Measurements from ENCODE around the gene EIF1AD. TPM values are rescaled to one million over a fixed set of nuclear protein-coding genes. Genes with fewer than 3 reads are reported as not detected.
A peak's percentile ranks its signal among the peaks of the same experiment; 100 is the strongest.

EIF1AD gene
- total and polyA plus RNA-seq, 9 of the 15 experiments (the other 6 are each of a cell fraction or from before 2014, with no cell fraction given), result 50.1 to 98.8 (median 58.7) TPM

- peak; percentile 99 to 100 (median 99) for TF ChIP-seq CTCF (IDR thresholded peaks at IDR 0.05 in 2 of 3, conservative IDR thresholded peaks at IDR 0.05 in 1 of 3; ENCODE audit: insufficient read depth in 2 of 3, low read depth in 1 of 3, low read length in 3 of 3)
- no peak for TF ChIP-seq GABPB2 (CRISPR knock-in tag; conservative IDR thresholded peaks at IDR 0.05)
- no peak for TF ChIP-seq ZNF311 (CRISPR knock-in tag; IDR thresholded peaks at IDR 0.05)
- no peak for TF ChIP-seq ZNF696 (CRISPR knock-in tag; conservative IDR thresholded peaks at IDR 0.05)
- no peak for TF ChIP-seq ZNF740 (CRISPR knock-in tag; IDR thresholded peaks at IDR 0.05)
- no peak for TF ChIP-seq ZNF740 (tag; IDR thresholded peaks at IDR 0.05)
- no peak for TF ChIP-seq CREB3L1 (IDR thresholded peaks at IDR 0.05; ENCODE audit: borderline replicate concordance, low read depth)
- TF ChIP-seq ELK3 (CRISPR knock-in tag; IDR thresholded peaks at IDR 0.05), result no peak
- TF ChIP-seq RBBP5 (IDR thresholded peaks at IDR 0.05; ENCODE audit: borderline replicate concordance, insufficient read depth, low read length, poor library complexity, severe bottlenecking), result no peak
- TF ChIP-seq ETV1 (tag; conservative IDR thresholded peaks at IDR 0.05; ENCODE audit: low read depth), result 0 out of 2 replicates have a peak, but pooled peaks have one; percentile 12
- peak; percentile 81 for TF ChIP-seq ARID3A (IDR thresholded peaks at IDR 0.05; ENCODE audit: borderline replicate concordance, low read depth, low read length)
- no peak for TF ChIP-seq KAT7 (CRISPR knock-in tag; IDR thresholded peaks at IDR 0.05; ENCODE audit: borderline replicate concordance)
- no peak for TF ChIP-seq ASH1L (IDR thresholded peaks at IDR 0.05; ENCODE audit: borderline replicate concordance, low read depth, partially characterized antibody)
- TF ChIP-seq PML (IDR thresholded peaks at IDR 0.05; ENCODE audit: low read length), result no peak
- TF ChIP-seq NCOA2 (IDR thresholded peaks at IDR 0.05; ENCODE audit: partially characterized antibody in 2 of 2), result no peak
- no peak for TF ChIP-seq GATA2 (CRISPR knock-in tag; IDR thresholded peaks at IDR 0.05)
- no peak; the same call in 1 of the 2 replicates for TF ChIP-seq MAX (CRISPR knock-in tag; IDR thresholded peaks at IDR 0.05)
- no peak for TF ChIP-seq E2F3 (CRISPR knock-in tag; IDR thresholded peaks at IDR 0.05)
These were observed 13.0 kb downstream of the EIF1AD start (continued) for GRCh38 chr11:65988791-65989592.

Data from K562 (cell line).